Measurements from ENCODE around the gene HCN4. TPM values are rescaled to one million over a fixed set of nuclear protein-coding genes. Genes with fewer than 3 reads are reported as not detected.

Gene HCN4
- total and polyA plus RNA-seq, 2 experiments from 2014 or later, result 2.4 to 10.6 TPM

- TF ChIP-seq, protein P1, sequence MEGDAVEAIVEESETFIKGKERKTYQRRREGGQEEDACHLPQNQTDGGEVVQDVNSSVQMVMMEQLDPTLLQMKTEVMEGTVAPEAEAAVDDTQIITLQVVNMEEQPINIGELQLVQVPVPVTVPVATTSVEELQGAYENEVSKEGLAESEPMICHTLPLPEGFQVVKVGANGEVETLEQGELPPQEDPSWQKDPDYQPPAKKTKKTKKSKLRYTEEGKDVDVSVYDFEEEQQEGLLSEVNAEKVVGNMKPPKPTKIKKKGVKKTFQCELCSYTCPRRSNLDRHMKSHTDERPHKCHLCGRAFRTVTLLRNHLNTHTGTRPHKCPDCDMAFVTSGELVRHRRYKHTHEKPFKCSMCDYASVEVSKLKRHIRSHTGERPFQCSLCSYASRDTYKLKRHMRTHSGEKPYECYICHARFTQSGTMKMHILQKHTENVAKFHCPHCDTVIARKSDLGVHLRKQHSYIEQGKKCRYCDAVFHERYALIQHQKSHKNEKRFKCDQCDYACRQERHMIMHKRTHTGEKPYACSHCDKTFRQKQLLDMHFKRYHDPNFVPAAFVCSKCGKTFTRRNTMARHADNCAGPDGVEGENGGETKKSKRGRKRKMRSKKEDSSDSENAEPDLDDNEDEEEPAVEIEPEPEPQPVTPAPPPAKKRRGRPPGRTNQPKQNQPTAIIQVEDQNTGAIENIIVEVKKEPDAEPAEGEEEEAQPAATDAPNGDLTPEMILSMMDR (conservative IDR thresholded peaks at IDR 0.05; ENCODE audit: low read depth in 2 of 2), result no peak
- TF ChIP-seq ZNF462 (CRISPR knock-in tag; IDR thresholded peaks at IDR 0.05) (no peak), ZNF114 (CRISPR knock-in tag; IDR thresholded peaks at IDR 0.05) (no peak)
Measured at GRCh38 chr15:73383310-73384189, 14.8 kb upstream of the HCN4 start (continued).

DNA sequence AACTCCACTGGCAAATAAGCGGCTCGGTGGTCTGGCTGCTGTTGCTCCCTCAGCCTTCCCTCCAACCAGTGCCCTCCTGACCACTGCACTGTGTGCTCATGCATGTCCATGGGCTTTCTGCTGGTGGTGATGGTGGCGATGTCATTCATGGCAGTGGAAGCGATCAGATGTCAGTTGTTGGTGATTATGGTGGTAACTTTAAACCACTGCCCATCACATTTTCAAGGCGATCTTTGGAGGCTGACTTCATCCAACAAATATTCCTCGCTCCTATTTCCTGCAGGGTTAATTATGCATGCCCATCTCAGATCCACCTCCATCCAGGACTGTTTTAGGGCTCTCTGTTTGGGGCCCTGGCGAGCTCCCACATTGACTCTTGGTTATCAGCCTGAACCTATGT is 13.4 kb upstream of the HCN4 start:
- ATAC-seq, result no peak
- peaks cover 18% of the 10 kb centered on the region for H3K27me3 Mint-ChIP-seq (ENCODE audit: insufficient read depth, low read depth, poor library complexity)
- TF ChIP-seq, protein P2, sequence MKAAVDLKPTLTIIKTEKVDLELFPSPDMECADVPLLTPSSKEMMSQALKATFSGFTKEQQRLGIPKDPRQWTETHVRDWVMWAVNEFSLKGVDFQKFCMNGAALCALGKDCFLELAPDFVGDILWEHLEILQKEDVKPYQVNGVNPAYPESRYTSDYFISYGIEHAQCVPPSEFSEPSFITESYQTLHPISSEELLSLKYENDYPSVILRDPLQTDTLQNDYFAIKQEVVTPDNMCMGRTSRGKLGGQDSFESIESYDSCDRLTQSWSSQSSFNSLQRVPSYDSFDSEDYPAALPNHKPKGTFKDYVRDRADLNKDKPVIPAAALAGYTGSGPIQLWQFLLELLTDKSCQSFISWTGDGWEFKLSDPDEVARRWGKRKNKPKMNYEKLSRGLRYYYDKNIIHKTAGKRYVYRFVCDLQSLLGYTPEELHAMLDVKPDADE (IDR thresholded peaks at IDR 0.05), result no peak
- TF ChIP-seq ZNF462 (CRISPR knock-in tag; IDR thresholded peaks at IDR 0.05), result no peak

More for the DNA sequence above, 13.4 kb upstream of the HCN4 start:
- Mint-ChIP-seq H3K4me1 (peaks cover 19% of the 10 kb centered on the region), H3K27ac (no peak overlapping the region), H3K4me3 (no peak overlapping the region), H3K36me3 (ENCODE audit: low read depth) (peaks cover 11% of the 10 kb centered on the region), H3K9me3 (peaks cover 20% of the 10 kb centered on the region)
- DNase-seq (ENCODE audit: low spot score), result no peak
- H3K27ac ChIP-seq (ENCODE audit: low read depth), result no peak overlapping the region
- H3K9me2 ChIP-seq (ENCODE audit: insufficient read depth), result peaks cover 13% of the 10 kb centered on the region
- no peak overlapping the region for H3K4me2 ChIP-seq
- H3K4me1 ChIP-seq (ENCODE audit: insufficient read depth), result peaks cover 17% of the 10 kb centered on the region
- H3K79me2 ChIP-seq (replicated peaks; ENCODE audit: insufficient read depth), result no peaks in the 10 kb centered on the region
- H3F3A ChIP-seq (replicated peaks; ENCODE audit: low read depth), result peaks cover 1% of the 10 kb centered on the region; the same call in 1 of the 2 replicates
- no peaks in the 10 kb centered on the region for H3K36me3 ChIP-seq (ENCODE audit: insufficient read depth)
- no peaks in the 10 kb centered on the region for H4K20me1 ChIP-seq (replicated peaks; ENCODE audit: insufficient read depth)
- H2AFZ ChIP-seq, result no peak overlapping the region
- no peaks in the 10 kb centered on the region for H3K27me3 ChIP-seq (ENCODE audit: insufficient read depth)
- H3K4me3 ChIP-seq, result no peak overlapping the region

Measured in GM23338 (cell line).